ENCODE results near the gene LIMD2. TPM values are rescaled to one million over a fixed set of nuclear protein-coding genes. Genes with fewer than 3 reads are reported as not detected.

The LIMD2 gene
- total RNA-seq, 4 donors from 2014 or later = 1.6 to 8.5 (median 4.7) TPM

GRCh38 chr17:63714550-63715277 lies 14.8 kb upstream of the LIMD2 start:
- Histone ChIP-seq H3K36me3 (peaks cover 0 to 61% (median 15%) of the 10 kb centered on the region in 3 donors), H3K4me3 (no peak overlapping the region), H3K27me3 (no peaks in the 10 kb centered on the region), H3K4me1 (no peaks in the 10 kb centered on the region), H3K27ac (no peak overlapping the region), H3K9me3 (no peaks in the 10 kb centered on the region)
- no peak for DNase-seq
- no peak for TF ChIP-seq CTCF (IDR thresholded peaks at IDR 0.05)
- no peak for TF ChIP-seq POLR2A (IDR thresholded peaks at IDR 0.05)
- intact Hi-C loops (cut with DNase I) = no loop called here
- WGBS, 2 donors = 69 to 72% methylated on average over 7 to 9 of the region's 10 CpGs

GRCh38 chr17:63709110-63709509 lies 9.2 kb upstream of the LIMD2 start:
- 90 to 95% methylated on average over 6 of the region's 6 CpGs for WGBS, 2 donors

GRCh38 chr17:63707151-63707550 lies 7.2 kb upstream of the LIMD2 start:
- peaks cover 6 to 92% (median 18%) of the 10 kb centered on the region in 3 donors for H3K36me3 ChIP-seq

More at GRCh38 chr17:63709110-63709509, 9.2 kb upstream of the LIMD2 start:
- H3K4me3 ChIP-seq = no peak overlapping the region
- H3K9me3 ChIP-seq = no peaks in the 10 kb centered on the region
- no peak overlapping the region for H3K27ac ChIP-seq
- no peak for DNase-seq
- intact Hi-C loops (cut with DNase I) = no loop called here
- peaks cover 0 to 97% (median 18%) of the 10 kb centered on the region in 3 donors for H3K36me3 ChIP-seq
- no peaks in the 10 kb centered on the region for H3K27me3 ChIP-seq
- H3K4me1 ChIP-seq = peaks cover 0 to 17% (median 0%) of the 10 kb centered on the region in 3 donors
- TF ChIP-seq CTCF (IDR thresholded peaks at IDR 0.05) = no peak
- no peak for TF ChIP-seq POLR2A (IDR thresholded peaks at IDR 0.05)

GRCh38 chr17:63706336-63707082 lies 6.6 kb upstream of the LIMD2 start:
- H3K27ac ChIP-seq = no peak overlapping the region

More at GRCh38 chr17:63707151-63707550, 7.2 kb upstream of the LIMD2 start:
- no peak overlapping the region for H3K4me3 ChIP-seq
- 79 to 82% methylated on average over 4 to 8 of the region's 11 CpGs for WGBS, 2 donors
- no peak overlapping the region for H3K27ac ChIP-seq
- TF ChIP-seq POLR2A (IDR thresholded peaks at IDR 0.05) = no peak
- no peak for TF ChIP-seq CTCF (IDR thresholded peaks at IDR 0.05)
- H3K27me3 ChIP-seq = no peaks in the 10 kb centered on the region
- DNase-seq = no peak
- no peaks in the 10 kb centered on the region for H3K9me3 ChIP-seq
- peaks cover 0 to 19% (median 0%) of the 10 kb centered on the region in 3 donors for H3K4me1 ChIP-seq
- intact Hi-C loops (cut with DNase I) = no loop called here

More at GRCh38 chr17:63706336-63707082, 6.6 kb upstream of the LIMD2 start:
- 86 to 87% methylated on average over 7 of the region's 7 CpGs for WGBS, 2 donors
- no peak overlapping the region for H3K4me3 ChIP-seq
- no peaks in the 10 kb centered on the region for H3K9me3 ChIP-seq
- no peaks in the 10 kb centered on the region for H3K27me3 ChIP-seq
- no peak for DNase-seq
- peaks cover 0 to 25% (median 2%) of the 10 kb centered on the region in 3 donors for H3K4me1 ChIP-seq
- peaks cover 6 to 85% (median 18%) of the 10 kb centered on the region in 3 donors for H3K36me3 ChIP-seq
- no peak for TF ChIP-seq POLR2A (IDR thresholded peaks at IDR 0.05)
- TF ChIP-seq CTCF (IDR thresholded peaks at IDR 0.05) = no peak
- intact Hi-C loops (cut with DNase I) = no loop called here
